ENCODE results near the gene ALDH1A3.

ALDH1A3 gene

DNA sequence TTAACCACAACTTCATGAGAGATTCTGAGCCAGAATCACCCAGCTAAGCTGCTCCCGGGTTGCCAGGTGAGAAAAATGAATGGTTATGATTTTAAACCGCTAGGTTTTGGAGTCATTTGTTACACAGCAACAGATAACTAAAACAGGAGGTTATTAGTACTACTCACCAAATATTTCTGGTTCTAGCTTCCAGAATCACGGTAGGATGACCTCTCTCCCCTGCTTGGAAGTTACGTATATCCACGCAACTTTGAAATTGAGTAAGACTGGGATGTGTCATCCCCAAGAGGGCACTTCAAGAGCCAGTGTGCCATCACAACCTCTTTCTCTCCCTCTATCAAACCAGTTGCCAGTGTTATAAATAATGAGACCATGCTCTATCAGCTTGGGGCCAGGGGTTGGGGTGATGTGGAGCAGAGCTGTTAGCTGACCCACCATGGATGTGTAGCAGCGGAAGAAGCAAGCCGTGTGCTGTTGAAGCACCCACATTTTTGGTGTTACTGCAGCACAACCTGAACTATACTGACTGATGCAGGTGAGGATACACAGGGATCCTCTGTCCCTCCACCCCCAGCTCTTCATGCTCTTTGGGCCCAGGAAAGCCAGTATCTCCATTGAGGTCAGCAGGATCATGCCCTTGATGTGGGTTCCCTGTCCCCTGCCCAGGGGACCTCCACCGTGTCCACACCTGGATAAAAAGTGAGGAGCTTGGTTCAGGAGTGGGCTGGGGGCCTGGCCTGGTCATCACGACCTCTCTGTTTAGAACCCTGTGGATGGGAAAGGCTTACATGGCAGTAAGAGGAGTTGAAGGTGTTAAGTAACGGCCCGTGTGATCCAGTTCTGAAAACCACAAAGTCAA is 19.4 kb upstream of the ALDH1A3 start:
- no peak for DNase-seq

DNA sequence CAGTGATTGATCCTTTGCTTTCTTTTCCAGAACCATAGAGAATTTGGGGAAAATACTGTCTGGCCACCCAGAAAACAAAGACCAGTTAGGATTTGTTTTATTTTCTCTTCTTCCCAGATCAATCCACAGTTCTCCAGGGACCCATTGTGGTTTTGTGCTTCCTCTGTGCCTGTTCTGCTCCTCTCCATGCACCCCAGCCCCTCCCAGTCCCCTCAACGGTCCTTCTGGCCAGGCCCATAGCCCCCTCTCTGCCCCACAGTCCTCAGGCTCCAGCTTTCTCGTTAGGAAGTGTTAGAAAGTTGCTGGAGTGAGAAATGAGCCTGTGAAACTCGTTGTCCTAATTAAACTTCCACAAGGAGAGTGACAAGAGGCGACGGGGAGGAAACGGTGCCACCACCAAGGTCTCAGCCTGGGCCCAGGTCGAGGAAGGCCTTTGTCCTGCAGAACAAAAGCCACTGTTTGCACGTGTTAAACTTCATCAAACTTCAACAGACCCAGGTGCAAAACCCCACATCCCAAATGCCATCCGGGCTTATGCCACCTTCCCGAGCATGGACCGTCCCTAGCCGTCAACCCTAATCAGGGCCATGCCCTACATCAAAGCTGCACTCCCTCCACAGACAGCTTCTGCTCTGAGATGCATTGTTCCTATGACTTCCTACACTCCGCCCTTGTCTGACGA is 18.7 kb upstream of the ALDH1A3 start:
- DNase-seq = no peak

DNA sequence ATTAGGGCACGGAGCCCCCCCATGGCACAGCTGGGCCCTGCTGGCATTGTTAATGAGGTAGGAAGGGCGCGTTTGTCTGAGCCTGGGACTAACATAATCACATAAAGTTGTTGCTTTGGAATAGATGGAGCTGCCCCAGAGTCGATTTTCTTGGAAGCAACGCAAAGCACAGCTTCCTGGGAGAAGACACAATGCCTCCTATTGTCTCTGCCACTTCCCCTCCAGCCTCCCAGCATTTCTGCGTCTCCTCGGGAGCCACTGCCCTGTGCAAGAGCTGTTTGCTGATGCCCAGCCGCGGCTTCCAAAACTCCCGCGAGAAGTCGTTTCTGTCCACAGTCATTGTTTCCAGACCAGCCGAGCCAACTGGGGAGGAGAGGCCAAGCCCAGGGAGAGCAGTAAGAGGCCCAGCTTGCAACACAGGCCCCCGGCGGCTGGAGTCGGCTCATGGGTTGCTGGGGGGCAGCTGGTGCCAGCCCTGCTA is 18.1 kb upstream of the ALDH1A3 start:
- no peak for DNase-seq

DNA sequence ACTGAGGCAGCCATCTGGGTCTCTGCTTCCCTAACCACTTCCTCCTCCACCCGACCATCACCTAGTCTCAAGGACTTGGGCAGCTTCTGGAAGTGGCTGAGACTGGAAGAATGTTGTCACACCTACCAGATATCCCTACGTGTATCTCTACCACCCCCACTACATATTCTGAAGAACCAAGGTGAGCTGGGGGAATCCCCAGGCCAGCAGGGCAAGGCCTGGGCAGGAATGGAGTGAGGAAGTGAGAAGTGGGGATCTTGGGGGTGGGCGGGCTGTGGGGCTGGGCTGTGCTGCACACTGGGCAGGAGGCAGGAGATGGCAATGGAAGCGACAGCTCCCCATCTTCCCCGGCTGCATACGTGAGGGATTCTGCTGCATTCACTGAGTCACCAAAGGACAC is 17.5 kb upstream of the ALDH1A3 start:
- DNase-seq = no peak

DNA sequence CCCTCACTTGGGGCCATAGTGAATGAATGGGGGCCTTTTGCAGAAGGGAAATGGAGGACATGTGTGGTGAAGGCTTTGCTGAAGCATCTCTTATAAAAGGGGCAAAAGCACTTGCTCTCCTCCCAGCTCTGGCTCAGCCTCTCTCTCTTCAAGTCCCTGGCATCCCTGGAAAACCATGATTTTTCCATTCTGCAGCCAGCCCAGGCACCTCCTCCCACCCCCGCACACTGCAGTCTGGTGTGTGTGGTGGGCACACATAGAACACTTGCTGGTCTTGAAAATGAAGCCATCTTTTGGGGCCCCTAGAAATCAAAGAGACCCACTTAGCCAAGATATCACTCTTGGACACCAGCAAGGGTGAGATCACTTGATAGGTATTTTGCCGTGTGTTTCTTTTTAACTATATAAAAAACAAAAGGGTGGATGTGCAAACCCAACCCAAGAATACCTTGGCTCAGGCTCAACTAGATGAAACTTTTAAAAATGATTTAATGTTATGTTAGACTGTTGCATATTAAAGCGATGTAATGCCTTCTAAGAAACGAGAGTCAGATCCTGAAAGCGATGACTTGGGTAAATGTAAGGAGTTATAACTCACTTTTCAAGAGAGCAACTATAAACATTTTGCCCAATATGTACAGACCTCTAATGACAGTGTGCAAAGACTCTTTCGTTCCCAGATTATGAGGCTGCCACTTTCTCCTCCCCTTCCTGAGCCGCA is 16.4 kb upstream of the ALDH1A3 start:
- DNase-seq = no peak

DNA sequence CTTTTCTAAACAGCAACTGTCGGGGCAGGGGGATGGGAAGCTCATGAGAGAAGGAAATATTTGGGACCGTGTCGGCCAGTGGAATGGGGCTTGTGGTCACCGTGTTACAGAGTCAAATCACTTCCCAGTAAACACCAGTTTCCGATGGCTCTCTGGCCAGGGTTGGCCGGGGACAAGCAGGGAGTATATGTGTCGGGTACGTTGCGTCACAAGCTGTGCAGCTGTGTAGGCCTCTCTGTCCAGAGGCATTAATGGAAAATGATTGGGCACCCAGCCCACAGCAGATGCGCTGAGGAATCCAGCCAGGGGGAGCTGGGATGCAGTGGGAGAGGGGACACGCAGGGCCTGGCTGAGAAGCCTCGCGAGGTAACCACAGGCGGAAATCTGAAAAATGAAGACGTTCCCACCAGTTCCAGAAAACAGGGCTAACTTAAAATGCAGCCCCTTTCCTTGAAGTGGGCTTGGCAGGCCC is 15.8 kb upstream of the ALDH1A3 start:
- no peak for DNase-seq

DNA sequence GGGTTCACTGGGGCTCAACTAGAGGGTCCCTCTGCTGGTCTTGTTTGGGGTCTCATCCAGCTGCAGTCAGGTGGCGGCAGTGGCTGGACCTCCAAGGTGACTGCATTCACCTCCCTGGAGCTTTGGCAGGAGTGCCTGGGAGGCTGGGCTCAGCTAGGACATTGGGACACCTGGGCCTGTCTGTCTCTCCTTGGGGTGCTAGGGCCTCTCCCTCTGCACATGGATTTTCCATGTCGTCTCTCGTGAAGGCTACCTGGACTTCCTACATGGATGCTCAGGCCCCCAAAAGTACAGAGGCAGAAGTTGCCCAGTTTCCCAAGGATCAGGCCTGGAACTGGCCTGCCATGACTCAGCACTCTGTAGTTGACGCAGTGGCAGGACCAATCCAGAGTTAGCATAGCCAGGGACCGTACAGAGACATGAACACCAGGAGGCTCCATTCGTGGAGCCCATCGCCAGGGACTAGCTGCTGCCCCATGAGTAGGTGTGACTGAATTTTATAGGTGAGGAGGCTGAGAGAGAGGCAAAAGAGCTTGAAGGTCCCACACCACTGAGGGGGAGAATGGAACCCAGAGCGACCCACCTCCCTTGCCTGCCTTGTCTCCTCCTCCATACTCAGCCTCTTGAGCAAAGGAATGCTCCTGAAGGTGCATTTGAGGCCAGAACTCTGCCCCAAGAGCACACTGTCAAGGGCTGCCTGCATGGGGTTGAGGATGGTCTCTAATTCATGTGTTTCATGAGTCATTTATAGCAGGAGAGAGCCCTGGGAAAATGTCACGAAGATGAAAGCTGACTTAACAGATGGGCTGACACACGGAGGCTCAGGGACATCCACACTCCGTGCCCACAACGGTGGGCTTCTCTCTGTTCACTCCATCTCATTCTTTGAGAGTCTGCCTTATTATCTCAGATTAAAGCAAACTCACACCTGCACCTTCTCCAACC is 13.0 kb upstream of the ALDH1A3 start:
- DNase-seq = no peak

DNA sequence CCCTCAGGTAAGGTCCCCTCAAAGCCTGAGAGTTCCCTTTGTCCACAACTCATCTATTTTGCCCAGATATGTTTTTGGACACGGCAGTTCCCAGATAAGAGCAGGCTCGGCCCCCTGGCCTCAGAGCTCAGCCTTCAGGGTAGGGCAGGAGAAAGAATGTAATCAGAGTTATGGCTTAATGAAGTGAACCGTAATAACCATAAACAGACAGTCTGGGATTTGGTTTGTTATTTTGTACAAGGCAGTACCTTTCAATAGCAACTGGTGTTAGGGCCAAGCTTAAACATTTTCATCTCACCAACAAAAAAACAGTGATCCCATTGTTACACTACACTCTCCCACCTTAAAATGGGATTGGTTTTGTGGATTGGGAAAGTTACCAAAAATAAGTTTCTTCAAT is 12.2 kb upstream of the ALDH1A3 start:
- no peak for DNase-seq

DNA sequence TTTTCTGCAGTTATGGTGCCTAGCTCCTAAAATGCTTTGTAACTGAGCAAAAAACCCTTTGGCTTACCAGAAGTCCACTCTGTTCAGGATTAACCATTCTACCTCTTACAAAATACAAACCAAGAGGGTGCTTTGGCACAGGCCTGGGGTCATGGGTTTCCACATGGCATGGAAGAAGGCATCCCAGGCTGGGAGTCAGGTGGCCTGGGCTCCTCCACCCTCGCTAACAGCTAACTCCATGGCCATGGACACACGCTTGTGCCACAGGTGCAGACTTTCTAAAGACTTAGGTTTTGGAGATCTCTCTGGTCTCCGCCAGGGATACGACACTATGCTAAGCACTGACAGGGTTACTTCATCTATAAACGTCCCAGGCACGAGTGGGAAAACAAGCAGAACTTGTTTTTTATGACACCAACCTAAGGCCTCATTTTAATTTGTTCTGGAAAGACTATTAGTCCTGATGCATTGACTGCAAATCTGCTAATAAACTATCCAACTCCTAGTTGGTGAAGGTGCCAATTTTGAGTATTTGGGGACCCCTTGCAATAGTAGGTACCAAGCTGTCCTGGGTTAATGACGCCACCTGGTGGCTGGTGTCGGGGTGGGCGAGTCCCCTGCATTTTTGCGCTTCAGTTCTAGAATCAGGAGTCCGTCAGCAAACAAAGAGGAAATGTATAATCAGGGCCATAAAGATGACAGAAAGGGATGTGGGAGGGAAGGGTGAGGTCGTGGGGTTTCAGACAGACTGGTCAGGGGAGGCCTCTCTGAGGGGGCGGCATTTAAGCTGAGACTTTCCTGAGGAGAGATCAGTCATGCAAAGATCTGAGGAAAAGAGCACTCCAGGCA is 10.3 kb upstream of the ALDH1A3 start:
- DNase-seq = no peak

DNA sequence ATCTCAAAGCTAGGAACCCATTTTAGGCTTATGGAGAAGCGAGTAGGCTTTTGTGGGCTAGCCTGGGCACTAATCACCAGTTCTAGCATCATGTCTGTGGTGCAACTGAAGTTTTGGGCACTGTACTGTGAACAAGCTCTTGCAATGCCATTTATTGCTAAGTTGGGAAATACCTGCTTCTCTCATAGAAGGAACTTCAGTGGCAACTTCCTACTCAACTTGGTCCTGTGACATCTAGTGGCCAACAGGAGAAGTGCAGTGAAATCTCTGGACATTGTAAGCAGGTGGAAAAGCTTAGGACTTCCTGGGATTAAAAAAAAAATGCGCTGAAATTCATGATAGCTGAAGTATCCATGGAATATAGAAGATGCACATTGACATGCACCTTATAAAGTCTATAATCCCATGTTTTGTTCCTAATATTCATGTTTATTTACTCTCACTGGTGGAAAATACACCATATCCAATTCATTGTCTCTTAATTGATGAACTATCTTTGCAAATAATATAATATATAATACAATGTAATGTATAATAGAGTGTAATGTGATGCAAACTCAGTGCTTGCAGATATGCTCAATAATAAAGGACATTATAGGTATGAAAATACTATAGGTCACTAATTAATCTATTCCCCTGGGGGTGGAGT is 6.5 kb upstream of the ALDH1A3 start:
- peak; percentile 69 for DNase-seq

DNA sequence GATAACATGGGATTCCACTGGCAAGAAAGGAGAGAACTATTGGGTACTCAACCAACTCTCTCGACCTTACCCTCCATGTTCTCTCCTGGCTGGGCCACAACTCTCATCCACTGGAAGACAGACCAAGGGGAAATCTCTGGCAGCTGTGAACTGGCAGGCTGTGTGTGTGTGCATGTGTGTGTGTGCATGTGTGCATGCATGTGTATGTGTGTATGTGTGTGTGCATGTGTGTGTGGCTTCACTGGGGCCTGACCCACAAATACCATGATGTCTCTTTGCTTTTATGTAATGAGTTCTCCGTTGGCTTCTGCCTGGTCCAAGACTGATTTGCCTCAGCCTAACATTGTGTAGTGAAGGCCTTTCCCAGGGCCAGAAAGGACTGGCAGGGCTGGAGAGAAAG is 4.1 kb upstream of the ALDH1A3 start:
- DNase-seq = no peak

DNA sequence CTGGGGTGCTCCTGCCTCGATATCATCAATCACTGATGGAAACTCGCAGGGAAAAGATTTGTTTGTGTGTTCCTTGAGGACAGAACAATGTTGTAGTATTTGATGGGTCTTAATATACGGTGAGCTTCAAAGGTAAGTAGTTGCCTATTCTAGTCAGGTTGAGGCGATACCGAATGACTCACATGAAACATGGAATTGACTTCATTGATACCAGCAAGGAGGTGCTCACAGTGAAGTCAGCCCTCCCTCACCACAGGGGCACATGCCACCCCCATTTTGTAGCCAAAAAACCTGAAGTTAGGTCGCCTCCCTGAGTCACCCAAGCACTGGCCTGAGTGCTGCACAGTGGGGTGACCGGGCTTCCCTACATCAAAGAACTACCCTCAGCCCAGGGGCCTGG is 3.7 kb upstream of the ALDH1A3 start:
- DNase-seq = no peak

DNA sequence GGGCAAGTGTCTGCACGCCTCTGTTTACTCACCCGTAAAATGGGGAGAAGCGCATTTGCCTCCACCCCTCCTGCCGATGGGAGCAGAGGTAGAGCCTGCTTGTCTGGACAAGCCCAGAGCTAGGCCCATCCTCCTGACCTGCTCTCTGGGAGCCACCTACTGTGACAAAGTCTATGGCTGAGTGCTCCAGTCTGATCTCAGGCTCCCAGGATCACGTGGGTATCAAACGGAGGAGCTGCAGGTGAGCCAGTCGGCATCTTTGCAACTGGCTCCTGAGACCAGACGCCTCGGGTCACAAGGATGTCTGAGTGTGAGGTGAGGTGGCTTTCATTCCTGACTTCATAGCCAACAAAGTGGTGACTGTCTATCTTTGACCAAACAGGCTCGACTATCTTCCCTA is 2.1 kb upstream of the ALDH1A3 start:
- peak; percentile 95 for DNase-seq

DNA sequence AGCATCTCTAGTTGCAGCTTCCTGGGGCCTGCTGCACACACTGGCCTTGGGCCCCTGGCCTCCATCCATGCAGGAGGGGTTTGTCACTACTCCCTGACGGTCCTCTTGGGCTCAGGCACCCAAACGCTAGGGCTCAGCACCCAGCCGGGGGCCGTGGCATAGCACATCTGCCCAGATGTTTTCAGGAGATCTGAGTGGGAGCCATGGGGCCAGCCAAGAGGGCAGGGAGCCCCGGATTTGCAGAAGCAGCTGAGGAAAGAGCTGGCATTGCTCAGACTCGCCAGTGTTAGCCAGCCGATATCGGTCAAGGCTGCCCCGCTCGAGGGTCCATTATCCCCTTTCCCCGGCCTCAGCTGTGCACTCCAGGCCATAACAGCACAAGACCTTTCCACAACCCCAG is 1.5 kb upstream of the ALDH1A3 start:
- no peak for DNase-seq

DNA sequence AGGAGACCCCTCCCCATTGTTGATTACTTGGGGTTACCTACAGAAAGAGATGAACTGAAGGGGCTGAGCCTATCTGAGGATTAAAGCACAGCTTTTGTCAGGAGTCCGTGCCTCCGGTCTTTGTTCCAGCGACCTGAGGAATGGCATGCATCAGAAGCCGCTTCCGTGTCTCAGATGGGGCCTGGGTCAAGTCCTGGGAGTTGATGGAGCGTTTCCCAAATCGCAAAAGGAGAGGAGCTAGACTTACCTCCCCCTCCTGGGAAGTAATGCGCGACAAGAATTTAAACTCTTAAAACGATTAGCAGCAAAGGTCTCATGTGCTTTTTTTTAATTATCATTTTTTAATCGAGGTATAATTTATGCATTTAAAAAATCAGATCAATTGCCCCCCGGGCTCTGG is 983 bp upstream of the ALDH1A3 start:
- DNase-seq = no peak

DNA sequence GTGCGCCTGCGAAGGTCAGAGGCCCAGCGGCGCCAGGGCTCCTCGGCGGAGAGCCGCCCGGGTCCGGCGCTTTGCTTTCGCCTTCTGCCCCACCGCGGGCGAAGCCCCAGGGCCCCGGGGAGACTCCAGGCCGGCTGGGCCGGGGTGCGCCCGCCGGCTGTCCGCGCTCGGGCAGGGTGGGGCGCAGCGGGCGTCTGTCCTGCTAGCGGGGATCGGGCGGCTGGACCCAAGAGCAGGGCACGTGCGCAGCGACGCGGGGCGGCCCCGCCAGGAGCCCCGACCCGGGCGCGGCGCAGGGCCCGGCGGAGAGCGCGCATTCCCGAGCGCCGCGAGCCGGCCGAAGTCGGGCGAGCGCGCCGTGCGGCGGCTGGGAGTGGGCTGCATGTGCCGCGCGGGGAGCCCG is 569 bp upstream of the ALDH1A3 start:
- no peak for DNase-seq

DNA sequence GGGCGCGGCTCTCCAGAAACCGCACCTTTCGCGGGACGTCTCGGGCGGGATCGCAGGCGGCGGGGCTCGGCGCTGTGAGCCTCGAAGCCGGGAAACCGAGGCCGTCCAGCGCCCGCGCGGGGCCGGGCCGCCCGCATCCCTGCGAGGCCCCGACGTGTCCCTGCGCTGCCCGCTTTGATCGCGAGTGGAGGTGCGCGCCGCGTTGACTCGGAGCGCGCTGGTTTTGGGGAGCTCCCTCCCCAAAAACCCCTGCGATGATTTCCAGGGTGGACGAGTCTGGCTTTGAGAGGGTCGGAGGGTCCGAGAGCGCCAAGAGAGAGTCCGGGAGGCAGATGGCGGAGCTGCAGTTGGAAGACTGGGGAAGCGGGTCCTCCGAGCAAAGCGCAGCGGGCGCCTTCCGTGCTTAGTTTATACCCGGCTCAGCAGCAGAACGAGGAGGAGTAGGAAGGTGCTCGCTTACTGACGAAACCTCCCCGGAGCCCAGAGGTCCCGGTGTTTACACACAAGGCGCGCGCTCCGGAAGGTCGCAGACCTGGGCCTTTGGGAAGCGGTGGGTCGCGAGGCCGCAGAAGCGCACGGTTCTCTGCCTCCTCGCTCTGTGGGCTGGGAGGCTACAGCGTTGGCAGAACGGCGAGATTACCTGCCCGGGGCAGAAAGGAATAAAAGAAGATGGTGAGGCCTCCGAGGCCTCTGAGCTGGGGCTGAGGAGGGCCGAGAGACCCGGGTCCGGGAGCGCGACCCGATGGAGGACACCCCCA is 687 bp downstream of the ALDH1A3 start:
- no peak for DNase-seq

DNA sequence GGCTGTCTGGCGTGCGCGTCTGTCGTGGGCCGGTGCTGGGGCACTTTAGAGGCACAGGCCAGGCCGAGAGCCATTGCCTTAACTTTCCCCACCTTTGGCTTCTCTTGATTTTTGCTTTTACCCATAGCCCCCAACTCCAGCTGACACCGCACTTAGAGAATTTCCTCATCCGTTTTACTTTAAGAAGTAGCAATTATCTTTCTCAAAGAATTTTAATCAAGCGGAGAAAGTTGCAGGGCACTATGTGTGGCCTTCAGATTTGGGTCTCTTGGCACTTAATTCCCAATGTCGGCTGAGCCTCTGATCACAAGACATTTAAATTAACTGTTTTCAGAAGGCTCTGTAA is 1.2 kb downstream of the ALDH1A3 start:
- DNase-seq = no peak

DNA sequence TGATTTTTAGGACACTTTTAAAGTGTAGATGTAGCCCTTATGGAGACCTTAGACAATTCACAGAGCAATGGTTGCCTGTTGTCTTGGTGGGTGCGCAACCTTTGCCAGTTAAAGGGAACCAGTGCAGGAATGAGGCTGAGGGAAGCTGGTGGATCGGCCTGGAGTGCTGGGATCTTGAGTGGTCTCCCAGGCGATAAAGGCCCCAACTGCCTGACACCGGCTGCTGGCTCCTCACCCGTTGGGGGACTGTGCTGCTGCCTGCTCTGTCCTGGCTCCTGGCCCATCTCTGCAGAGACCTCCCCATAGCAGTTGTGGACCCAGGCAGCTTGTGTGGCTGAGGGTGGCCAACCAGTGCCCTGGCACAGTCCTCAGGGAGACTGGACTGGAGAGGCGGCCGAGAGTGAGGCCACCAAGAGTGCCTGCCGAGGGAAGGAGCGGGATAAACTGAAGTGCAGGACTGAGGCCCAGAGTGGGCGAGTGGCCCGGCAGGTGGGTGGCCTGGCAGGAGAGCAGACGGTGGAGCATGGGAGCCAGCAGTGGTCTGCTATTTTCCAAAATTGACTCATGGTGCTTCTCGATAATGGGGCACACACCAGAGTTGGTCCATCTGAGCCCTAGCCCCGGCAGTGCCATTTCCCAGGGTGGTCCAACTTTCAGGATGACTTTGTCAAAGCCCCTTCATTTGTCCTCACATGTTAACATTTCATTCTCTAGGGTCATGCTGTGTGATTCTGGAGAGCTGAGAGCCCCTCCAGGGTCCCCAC is 2.1 kb downstream of the ALDH1A3 start:
- DNase-seq = no peak

DNA sequence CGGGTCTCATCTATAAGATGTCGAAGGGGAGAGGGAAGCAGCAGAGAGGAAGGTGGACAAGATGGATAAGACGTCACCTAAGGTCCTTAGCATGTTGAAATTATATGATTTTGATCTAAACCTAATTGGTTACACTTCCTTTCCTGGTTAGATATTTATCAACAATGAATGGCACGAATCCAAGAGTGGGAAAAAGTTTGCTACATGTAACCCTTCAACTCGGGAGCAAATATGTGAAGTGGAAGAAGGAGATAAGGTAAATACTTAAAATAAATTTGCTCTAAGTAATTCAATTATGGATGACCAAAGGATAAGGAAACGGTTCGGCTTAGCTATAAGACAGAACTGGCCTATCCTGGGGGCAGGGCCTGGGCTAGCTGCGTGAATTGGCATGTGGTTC is 5.5 kb downstream of the ALDH1A3 start:
- DNase-seq = no peak

Measured in NCI-H2171 treated with DMSO at 0.1 percent for 48 hours (cell line).